OCI-LY3 (cell line): ENCODE data around the gene PGGHG.

ENCODE experiments used
- H2AFZ ChIP-seq: fragments of 200-600, 300-600 bp; shearing (Covaris generic); 2 replicates; pipeline ENCODE4 v1.6.0; 2014; ENCODE audit warnings: antibody characterized with exemption, low read depth, low read length
- H3K27ac ChIP-seq: fragments of 200-600, 300-600 bp; sonication (generic); 2 replicates; pipeline ENCODE4 v1.5.1; 2014; ENCODE audit warnings: mild to moderate bottlenecking, low read length, moderate library complexity, mixed read lengths
- H3K27me3 ChIP-seq: fragments of 200-600, 300-600 bp; sonication (generic); 2 replicates; pipeline ENCODE4 v1.6.1; 2014; ENCODE audit warnings: low read depth, low read length, mixed read lengths
- H3K36me3 ChIP-seq: fragments of 200-600, 300-600 bp; sonication (generic); replicated peaks from 2 replicates; pipeline ENCODE3; 2014; ENCODE audit warnings: low read depth, low read length, mixed read lengths
- H3K4me1 ChIP-seq: fragments of 300-600, 200-600 bp; sonication (generic); 2 replicates; pipeline ENCODE4 v1.6.1; 2014; ENCODE audit warnings: low read length, mixed read lengths
- H3K4me2 ChIP-seq: fragments of 200-600, 300-600 bp; sonication (generic); 2 replicates; pipeline ENCODE4 v1.6.1; 2014; ENCODE audit warnings: low read length, mixed read lengths
- H3K4me3 ChIP-seq: fragments of 300-600, 200-600 bp; sonication (generic); 2 replicates; pipeline ENCODE4 v1.5.1; 2014; ENCODE audit warnings: antibody characterized with exemption, mild to moderate bottlenecking, low read length, moderate library complexity
- H3K79me2 ChIP-seq: fragments of 300-600, 200-600 bp; shearing (Covaris generic); 2 replicates; pipeline ENCODE4 v1.6.1; 2014; ENCODE audit warnings: mild to moderate bottlenecking, low read length, mixed read lengths
- H3K9ac ChIP-seq: fragments of 300-600, 200-600 bp; shearing (Covaris generic); 2 replicates; pipeline ENCODE4 v1.6.0; 2014; ENCODE audit warnings: mild to moderate bottlenecking, low read length, moderate library complexity
- H3K9me3 ChIP-seq: fragments of 200-600, 300-600 bp; shearing (Covaris generic); 2 replicates; pipeline ENCODE4 v1.6.1; 2014; ENCODE audit warnings: low read length, mixed read lengths; ENCODE audit not compliant: insufficient read depth
- H4K20me1 ChIP-seq: fragments of 200-600, 300-600 bp; sonication (generic); 2 replicates; pipeline ENCODE4 v1.6.1; 2016; ENCODE audit warnings: low read length, mixed read lengths; ENCODE audit not compliant: insufficient read depth
- CTCF ChIP-seq: fragments of 200-600, 300-600 bp; sonication (generic); IDR thresholded peaks from 2 replicates; pipeline ENCODE4 v1.5.1; 2014; ENCODE audit warnings: antibody characterized with exemption, low read length, low read depth
- EZH2phosphoT487 ChIP-seq: fragments of 200-600 bp; shearing (Covaris generic); IDR thresholded peaks from 2 replicates; pipeline ENCODE4 v1.6.1; 2018; ENCODE audit warnings: antibody characterized with exemption, mixed run types, low read depth

PGGHG gene

DNA sequence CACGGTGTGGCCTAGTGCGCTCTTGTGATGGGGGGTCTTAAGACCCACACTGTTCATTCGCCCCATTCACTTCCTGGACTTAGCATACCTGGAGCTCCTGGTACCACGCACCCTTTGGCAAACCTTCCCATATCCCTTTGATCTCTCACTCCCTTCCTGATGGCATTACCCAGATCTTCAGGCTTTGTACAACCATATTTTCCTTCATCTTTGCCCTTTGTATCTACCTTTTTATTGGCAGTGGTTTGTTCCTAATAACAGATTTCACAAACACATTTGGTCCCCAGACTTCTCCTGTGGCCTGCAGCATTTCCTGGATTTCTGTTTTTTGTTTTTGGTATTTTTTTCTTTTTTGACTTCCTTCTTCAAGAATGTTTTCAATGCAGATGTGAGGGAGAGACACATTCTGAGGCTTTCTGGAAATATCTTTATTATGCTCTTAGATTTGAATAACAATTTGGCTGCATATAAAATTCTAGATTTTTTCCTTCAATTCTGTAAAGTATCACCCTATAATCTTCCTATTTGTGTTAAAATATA is 47.8 kb downstream of the PGGHG start:
- Histone ChIP-seq H3K36me3 (no peaks in the 10 kb centered on the region), H3K4me2 (no peak overlapping the region), H3K9ac (no peak overlapping the region), H3K27ac (no peak overlapping the region), H3K9me3 (no peaks in the 10 kb centered on the region), H2AFZ (no peak overlapping the region), H3K27me3 (peaks cover 13% of the 10 kb centered on the region; the same call in 1 of the 2 replicates), H3K4me1 (peaks cover 9% of the 10 kb centered on the region), H4K20me1 (no peaks in the 10 kb centered on the region), H3K79me2 (no peaks in the 10 kb centered on the region), H3K4me3 (no peak overlapping the region)
- TF ChIP-seq CTCF: no peak
- no peak for TF ChIP-seq EZH2phosphoT487

DNA sequence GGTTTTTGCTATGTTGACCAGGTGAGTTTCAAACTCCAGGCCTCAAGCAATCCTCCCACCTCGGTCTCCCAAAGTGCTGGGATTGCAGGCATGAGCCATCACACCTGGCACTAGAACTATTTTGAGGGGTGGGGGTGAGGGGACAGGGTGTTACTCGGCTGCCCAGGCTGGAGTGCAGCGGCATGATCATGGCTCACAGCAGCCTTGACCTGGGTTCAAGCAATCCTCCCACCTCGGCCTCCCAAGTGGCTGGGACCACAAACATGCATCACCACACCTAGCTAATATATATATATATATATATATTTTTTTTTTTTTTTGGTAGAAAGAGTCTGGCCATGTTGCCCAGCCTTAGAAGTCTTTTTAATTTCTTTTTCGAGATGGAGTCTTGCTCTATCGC is 48.8 kb downstream of the PGGHG start:
- H3K36me3 ChIP-seq: no peaks in the 10 kb centered on the region
- no peak overlapping the region for H2AFZ ChIP-seq
- no peaks in the 10 kb centered on the region for H3K9me3 ChIP-seq
- peaks cover 8% of the 10 kb centered on the region; the same call in 1 of the 2 replicates for H3K4me1 ChIP-seq
- H3K79me2 ChIP-seq: no peaks in the 10 kb centered on the region
- H3K27ac ChIP-seq: no peak overlapping the region
- no peak overlapping the region for H3K4me3 ChIP-seq
- no peak for TF ChIP-seq EZH2phosphoT487
- no peak overlapping the region for H3K4me2 ChIP-seq
- H3K9ac ChIP-seq: no peak overlapping the region
- H4K20me1 ChIP-seq: no peaks in the 10 kb centered on the region
- H3K27me3 ChIP-seq: peaks cover 13% of the 10 kb centered on the region; the same call in 1 of the 2 replicates

GRCh38 chr11:339963-340362 is 51.0 kb downstream of the PGGHG start:
- Histone ChIP-seq H3K9ac (no peak overlapping the region), H3K4me1 (peaks cover 8% of the 10 kb centered on the region; the same call in 1 of the 2 replicates), H3K36me3 (no peaks in the 10 kb centered on the region), H3K9me3 (no peaks in the 10 kb centered on the region), H3K27me3 (peaks cover 13% of the 10 kb centered on the region; the same call in 1 of the 2 replicates), H2AFZ (no peak overlapping the region), H3K4me2 (no peak overlapping the region), H3K27ac (no peak overlapping the region), H3K4me3 (no peak overlapping the region), H4K20me1 (no peaks in the 10 kb centered on the region), H3K79me2 (no peaks in the 10 kb centered on the region)
- TF ChIP-seq CTCF (no peak), EZH2phosphoT487 (no peak)

- Histone ChIP-seq H3K4me2 (0 out of 2 replicates have a peak overlapping the region, but pooled peaks have one; percentile 6), H3K79me2 (no peaks in the 10 kb centered on the region), H4K20me1 (no peaks in the 10 kb centered on the region), H3K9ac (no peak overlapping the region), H3K9me3 (no peaks in the 10 kb centered on the region), H3K4me3 (no peak overlapping the region), H3K27me3 (peaks cover 13% of the 10 kb centered on the region; the same call in 1 of the 2 replicates), H3K36me3 (no peaks in the 10 kb centered on the region), H2AFZ (peak overlapping the region; percentile 46; the same call in 1 of the 2 replicates), H3K27ac (no peak overlapping the region), H3K4me1 (peaks cover 8% of the 10 kb centered on the region; the same call in 1 of the 2 replicates)
- TF ChIP-seq EZH2phosphoT487 (no peak), CTCF (no peak)
Measured at GRCh38 chr11:340539-341512, 51.9 kb downstream of the PGGHG start.
